GM10266 (cell line): Measurements from ENCODE around the gene ATP4B.

ENCODE experiments used
- DNase-seq: peaks from one replicate; pipeline ENCODE4 v3.0.0; 2012; ENCODE audit errors: extremely low spot score
- CTCF ChIP-seq: IDR thresholded peaks from 2 replicates; pipeline ENCODE4 v1.5.1; 2012; ENCODE audit warnings: mild to moderate bottlenecking, low read depth; ENCODE audit not compliant: control insufficient read depth, insufficient read depth; ENCODE audit errors: missing control alignments

The ATP4B gene

GRCh38 chr13:113608967-113609533 lies 48.9 kb downstream of the ATP4B start:
- no peak for TF ChIP-seq CTCF
- no peak for DNase-seq

- no peak for DNase-seq
- TF ChIP-seq CTCF, result no peak
Observed at GRCh38 chr13:113607889-113608635, 49.9 kb downstream of the ATP4B start.

- TF ChIP-seq CTCF, result no peak
- DNase-seq, result no peak
Observed at GRCh38 chr13:113607056-113607888, 50.7 kb downstream of the ATP4B start.

GRCh38 chr13:113605866-113606438 lies 52.0 kb downstream of the ATP4B start:
- no peak for DNase-seq
- no peak for TF ChIP-seq CTCF

GRCh38 chr13:113605461-113605860 lies 52.5 kb downstream of the ATP4B start:
- no peak for DNase-seq
- no peak for TF ChIP-seq CTCF

- DNase-seq, result peak; percentile 70
- TF ChIP-seq CTCF, result no peak
Observed at GRCh38 chr13:113604186-113604585, 53.8 kb downstream of the ATP4B start.
